GM21786 (cell line): ENCODE measurements around the gene ZNF280B.
"Not testable (repeated sequence)": the region's sequence is repeated elsewhere in the genome, so short reads cannot be mapped to it uniquely, and the experiment has no call there.

Experiments used
- ATAC-seq: cut with Tn5 transposase; IDR thresholded peaks from one replicate; pipeline ENCODE4 v1.9.1; 2021; ENCODE audit not compliant: unreplicated experiment

Gene ZNF280B

DNA sequence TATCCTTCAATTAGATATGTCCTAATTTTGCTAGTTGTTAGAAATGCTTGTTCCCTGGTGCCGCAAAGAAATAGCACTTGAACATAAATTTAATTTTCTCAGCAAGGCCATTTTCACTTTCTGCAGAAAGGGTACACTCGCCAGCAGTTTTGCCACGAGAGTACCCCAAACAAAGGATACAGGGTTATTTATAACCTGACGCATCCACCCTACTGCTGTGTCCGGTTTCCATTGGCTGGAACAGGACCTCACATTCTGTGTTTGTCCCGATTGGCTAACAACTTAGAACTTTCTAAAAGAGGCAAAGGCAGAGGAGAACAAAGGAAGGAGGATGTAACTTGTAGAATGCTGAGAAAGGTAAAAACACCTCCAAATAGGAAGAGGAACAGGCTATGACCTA lies 1.4 kb upstream of the ZNF280B start:
- not testable (repeated sequence) for ATAC-seq

DNA sequence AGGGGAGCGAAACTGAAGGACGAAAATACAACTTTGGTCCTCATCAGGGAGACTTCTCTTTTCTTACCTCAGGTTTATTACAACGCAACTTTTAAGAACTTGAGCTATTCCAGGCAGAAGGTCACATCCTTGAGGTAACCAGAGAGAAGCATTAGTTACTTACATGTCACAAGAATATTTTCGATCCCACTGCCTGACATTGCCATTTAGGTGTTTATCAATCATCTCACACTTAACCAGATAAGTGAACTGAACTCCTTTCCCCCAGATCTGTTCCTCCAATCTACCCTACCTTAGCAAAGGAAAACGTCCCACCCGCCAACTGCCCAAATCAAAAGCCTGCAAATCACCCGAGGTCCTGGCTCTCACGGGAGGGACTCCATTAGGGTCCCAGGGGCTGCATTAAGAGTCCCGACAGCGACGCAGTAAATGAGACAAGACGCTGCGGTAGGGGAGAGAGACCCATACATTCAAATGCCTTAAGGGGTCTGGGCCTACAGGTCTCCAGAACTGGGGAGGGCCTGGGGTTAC lies 734 bp downstream of the ZNF280B start:
- no peak for ATAC-seq

DNA sequence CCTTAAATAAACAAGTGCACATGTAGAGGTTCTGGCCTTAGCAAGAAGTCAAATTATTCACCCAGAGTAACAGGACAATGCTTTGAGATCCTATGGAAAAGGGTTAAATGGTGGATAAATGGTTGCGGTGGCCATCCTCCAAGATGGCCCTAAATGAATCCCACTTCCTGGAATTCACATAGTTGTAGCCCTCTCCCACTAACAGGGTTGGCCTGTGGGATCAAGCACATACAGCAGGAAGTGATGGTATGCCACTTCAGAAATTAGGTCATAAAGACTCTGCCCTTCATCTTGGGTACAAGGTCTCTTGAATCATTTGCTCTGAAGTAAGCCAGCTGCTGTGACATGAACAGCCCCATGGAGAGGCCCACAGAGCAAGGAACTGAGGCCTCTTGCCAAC lies 1.8 kb downstream of the ZNF280B start:
- ATAC-seq, result no peak

DNA sequence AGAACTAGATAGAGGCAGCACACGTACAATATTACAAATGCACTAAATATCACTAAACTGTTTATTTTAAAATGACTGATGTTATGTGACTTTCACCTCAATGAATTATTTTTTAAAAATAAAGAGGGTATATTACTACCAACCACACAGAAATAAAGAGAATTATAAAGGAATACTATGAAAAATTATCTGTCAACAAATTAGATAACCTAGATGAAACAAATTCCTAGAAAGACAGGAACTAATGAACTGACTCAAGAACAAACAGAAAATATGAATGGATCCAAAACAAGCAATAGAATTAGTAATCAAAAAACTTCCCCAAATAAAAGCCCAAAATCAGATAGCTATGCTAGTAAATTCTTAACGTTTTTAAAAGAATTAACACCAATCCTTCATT lies 10.3 kb downstream of the ZNF280B start:
- no peak for ATAC-seq

DNA sequence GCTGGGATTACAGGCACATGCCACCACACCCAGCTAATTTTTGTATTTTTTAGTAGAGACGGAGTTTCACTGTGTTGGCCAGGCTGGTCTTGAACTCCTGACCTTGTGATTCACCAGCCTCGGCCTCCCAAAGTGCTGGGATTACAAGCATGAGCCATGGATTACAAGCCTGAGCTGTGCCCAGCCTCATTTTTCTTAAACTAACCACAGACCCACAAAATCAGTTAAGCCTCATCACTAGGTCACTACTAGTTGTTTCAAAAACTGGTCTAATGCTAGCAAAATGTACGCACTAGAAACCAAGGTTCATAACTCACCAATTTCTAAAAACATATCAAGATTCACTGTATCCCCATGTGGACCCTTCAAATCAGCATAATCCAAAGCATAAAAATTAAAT lies 17.0 kb downstream of the ZNF280B start:
- ATAC-seq, result not testable (repeated sequence)

DNA sequence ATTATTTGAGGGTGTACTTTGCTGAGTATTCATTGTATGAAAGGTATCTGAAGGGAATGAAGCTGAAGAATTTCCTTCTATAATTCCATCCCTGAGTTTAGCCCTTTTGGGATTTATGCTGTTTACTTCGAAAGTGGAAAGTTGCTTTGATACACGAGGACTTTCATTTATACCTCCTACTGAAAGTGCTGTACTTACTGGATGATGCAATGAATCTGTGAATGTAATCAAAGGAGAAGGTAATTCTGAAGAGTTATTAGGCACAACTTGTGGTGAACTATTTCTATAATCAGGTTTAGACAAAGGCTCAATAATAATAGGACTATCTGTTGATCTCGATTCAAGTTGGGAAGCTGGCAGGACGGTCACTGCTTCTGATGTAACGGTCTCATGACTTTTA lies 19.8 kb downstream of the ZNF280B start:
- ATAC-seq, result no peak

DNA sequence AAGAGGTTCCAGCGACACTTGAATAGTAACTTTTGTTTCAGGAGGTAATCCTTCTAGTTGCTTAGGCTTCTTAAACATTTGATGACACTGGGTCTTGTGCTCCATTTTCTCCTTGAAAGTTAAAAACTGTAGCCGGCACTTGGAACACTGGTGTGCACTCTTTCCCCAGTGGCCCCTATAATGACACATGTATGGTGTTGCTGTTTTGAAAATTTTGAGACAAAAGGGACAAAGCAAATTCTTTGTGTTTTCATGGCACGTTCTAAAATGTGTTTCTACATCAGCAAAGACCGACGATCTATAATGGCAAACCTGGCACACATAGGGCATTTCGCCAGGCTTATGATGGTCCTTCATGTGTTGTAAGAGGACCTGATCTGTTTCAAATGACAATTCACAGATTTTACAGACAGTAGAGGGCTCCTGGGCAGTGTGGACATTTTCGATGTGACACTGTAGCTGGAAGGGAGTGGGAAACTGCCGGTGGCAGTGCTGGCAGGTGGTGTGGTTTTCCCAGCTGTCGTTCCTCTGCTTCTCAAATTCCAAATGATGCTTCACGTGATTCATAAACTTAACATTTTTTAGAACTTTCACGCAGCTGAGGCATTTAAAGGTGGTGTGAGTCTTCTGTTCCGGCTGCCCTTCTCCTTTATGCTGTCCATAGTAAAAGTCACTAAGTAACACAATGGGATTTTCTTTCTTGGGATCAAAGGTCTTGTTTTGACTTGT lies 20.5 kb downstream of the ZNF280B start:
- ATAC-seq, result no peak

DNA sequence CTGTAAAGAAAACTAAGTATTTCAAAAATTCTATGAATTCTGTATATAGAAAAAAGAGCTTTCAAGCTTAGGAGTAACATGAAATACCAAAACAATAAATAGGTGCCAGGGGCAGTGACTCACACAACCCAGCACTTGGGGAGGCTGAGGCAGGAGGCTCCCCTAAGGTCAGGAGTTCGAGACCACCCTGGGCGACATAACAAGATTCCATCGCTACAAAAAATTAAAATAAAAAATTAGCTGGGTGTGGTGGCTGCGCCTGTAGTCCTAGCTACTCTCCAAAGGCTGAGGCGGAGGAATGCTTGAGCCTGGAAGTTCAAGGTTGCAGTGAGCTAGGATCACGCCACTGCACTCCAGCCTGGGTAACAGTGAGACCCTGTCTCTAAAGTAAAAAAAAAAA lies 21.5 kb downstream of the ZNF280B start:
- no peak for ATAC-seq

DNA sequence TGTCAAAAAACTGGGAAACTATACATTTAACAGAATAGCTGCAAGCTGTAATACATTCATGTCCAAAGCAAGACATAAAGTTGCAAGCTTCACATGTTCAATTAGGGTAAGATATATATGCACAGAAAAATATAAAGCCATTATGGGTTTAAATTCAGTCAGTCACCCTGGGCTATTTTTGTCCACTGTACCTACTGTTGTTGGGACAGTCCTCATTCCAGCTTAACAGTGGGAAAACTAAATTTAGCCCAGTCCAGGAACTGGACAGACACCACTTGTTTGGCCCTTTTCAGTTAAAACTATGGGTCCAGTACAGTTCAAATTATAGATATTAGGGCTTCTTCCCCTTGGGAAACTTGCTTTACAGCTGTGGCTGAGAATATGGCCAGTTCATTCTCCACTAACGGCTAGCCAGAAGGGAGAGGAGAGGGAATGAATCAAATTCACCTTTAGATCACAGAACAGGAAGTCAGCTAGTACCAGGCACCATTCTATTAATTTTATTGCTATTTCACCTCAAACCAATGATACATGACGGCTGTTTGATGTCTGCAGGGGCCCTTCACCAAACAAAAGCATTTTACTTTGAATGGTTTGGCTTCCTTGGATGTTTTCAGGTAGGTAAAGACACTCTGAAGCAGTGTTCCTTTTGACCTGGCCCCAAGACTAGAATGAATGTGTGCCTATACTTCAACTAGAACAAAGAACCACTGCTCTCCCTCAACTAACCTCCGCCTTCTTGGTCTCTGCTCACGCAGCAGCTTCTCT lies 22.2 kb downstream of the ZNF280B start:
- no peak for ATAC-seq

DNA sequence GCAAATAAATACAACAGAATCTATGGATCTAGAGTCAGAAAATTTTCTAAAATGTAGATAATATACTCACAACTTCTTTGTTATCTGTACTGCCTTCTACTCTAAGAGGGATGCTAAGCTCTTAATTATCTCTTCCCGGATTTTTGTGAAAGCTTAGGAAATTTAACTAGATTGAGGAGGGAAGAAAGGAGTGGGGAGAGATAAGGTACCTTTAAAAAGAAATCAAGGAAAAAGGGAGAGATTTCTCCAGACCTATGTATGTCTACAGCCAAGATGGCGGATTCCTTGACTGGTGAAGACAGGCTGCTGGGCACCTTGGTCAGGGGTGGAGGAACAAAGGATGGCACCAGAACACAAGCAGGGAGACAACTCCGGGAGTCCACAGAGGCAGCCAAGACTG lies 23.0 kb downstream of the ZNF280B start:
- no peak for ATAC-seq

DNA sequence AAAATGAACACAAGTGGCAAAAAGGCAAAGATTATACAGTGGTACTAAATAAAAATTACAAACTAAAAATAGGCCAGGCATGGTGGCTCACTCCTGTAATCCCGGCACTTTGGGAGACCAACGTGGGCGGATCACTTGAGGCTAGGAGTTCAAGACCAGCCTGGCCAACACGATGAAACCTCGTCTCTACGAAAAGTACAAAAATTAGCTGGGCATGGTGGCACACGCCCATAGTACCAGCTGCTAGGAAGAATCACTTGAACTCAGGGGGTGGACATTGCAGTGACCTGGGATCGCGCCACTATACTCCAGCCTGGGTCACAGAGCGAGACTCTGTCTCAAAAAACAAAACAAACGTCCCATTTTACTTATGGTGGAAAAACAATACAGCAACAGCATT lies 24.5 kb downstream of the ZNF280B start:
- no peak for ATAC-seq

DNA sequence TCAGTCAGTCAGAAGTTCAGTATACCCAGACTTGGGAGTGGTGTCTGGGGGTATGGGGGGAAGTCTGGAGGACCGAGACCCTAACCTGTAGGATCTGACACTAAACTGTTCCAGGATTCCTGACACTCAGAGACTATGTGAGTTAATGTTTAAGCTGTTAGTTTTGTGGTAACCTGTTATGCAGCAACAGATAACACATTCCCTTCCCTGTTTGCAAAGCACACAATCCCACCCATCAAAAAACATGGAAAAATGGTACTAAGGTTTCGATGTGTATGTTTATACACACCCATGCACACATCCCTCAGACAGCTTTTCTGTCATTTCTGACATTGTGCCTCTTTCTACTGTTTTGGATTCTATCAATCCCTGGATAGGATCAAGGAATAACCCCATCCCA lies 27.6 kb downstream of the ZNF280B start:
- no peak for ATAC-seq

DNA sequence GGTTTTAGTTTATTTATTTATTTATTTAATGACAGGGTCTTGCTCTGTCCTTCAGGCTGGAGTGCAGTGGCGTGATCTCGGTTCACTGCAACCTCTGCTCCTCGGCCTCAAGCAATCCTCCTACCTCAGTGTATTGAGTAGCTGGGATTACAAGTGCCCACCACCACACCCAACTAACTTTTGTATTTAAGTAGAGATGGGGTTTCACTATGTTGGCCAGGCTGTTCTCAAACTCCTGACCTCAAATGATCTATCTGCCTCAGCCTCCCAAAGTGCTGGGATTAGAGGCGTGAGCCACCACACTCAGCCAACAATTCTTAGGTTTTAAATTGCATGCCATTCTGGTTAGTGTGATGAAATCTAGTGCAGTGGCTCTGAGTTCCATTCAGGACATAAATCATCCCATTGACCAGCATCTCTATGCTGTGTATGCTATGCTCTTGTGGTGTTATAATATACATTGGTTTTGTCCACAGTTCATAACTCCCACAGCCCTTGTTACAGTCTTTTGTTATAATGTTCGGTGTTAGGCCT lies 28.5 kb downstream of the ZNF280B start:
- ATAC-seq, result no peak

DNA sequence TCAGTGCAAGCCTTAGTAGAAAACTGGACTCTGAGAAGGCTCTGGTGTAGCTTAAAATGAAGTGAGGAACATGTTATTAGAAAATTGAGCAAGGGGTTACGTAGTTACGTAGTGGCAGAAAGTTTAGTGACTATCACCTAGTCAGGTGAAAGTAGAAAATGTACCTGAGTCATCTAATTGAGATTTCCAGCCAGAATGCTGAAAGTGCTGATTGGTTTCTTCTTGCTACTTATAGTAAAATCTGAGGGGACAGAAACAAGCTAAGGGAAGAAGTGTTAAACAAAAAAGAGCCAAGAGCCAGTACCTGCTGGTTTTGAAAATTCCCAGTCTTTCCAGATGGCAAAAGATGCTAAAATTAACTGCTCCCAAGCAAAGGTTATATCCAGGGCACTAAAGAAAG lies 29.4 kb downstream of the ZNF280B start:
- ATAC-seq, result no peak

DNA sequence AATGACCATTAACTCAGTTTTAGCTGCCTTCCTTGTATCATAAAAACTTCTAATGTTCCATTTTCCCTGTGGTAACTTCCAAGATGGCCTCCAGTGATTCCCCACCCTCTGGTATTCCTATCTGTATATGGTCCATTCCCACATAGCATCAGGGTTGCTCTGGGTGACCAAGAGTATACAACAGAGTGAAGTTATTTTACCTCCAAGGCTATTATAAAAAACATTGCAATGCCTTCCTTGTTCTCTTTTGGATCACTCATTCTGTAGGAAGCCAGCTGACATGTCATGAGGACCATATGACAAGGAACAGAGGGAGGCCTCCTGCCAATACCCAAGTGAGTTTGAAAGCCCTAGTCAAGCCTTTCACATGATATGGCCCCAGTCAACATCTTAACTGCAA lies 30.1 kb downstream of the ZNF280B start:
- ATAC-seq, result no peak

DNA sequence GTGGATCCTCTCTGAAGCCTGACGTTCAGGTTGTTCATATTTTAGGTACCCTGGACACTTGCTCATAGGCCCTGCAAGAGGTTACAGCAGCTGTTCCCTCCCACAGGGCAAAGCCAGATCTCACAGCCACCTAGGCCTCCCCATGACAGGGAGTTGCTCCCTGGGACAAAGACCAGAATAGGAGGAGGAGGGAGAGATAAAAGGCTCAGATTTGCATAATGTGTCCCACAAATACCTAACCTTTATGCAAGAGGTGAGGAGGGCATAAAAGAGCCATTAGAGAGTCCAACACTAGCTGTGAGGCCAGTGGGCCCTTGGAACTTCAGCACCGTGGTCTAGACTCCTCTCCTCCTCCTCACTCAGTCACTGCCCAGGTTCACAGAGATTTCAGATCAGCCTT lies 33.8 kb downstream of the ZNF280B start:
- ATAC-seq, result no peak

DNA sequence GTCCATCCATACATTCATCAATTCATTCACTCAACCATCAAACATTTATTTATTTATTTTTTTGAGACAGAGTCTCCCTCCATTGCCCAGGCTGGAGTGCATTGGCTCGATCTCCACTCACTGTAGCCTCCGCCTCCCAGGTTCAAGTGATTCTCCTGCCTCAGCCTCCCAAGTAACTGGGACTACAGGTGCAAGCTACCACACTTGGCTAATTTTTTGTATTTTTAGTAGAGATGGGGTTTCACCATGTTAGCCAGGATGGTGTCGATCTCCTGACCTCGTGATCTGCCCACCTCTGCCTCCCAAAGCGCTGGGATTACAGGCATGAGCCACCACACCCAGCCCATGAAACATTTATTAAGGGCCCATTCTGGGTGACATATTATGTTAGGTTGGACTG lies 37.4 kb downstream of the ZNF280B start:
- ATAC-seq, result not testable (repeated sequence)

DNA sequence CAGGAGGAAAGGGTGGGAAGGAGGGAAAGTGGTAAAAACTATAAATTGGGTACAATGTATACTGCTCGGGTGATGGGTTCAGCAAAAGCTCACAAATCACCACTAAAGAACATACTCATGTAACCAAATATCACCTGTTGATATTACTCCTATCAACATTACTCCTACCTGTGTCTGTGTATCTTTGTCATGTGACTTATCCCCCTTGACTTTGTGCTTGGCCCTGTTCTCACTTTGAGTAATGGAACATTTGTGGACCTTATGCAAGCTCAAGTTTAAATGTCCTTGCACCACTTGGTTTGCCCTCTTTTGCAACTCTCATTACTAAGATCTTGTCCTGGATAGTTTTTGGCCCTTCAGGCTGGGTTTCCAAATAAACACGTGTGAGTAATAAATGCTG lies 39.0 kb downstream of the ZNF280B start:
- no peak for ATAC-seq

DNA sequence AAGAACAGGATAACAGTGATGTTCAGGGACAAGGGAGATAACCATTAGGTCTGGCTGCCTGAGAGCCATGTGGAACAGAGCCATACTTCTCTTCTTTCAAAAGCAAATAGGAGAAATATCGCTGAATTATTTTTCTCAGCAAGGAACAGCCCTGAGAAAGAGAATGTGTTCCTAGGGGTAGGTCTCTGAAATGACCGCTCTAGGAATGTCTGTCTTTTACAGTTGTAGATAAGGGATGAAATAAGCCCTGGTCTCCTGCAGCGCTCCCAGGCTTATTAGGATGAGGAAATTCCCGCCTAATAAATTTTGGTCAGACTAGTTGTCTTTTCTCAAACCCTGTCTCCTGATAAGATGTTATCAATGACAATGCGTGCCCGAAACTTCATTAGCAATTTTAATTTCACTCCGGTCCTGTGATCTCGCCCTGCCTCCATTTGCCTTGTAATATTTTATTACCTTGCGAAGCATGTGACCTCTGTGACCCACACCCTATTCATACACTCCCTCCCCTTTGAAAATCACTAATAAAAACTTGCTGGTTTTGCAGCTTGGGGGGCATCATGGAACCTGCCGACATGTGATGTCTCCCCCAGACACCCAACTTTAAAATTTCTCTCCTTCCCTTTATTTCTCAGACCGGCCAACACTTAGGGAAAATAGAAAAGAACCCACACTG lies 39.6 kb downstream of the ZNF280B start:
- not testable (repeated sequence) for ATAC-seq

DNA sequence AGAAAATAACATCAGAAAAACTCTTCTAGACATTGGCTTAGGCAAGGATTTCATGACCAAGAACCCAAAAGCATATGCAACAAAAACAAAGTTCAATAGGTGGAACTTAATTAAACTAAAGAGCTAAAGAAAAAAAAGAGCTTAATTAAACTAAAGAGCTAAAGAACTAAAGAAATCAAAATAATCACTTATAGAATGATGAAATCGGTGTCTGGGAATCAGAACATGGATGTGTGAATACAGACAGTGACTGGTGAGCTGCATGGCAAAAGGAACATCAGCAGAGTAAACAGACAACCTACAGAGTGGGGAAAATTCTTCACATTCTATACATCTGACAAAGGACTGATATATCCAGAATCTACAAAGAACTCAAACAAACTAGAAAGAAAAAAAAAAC lies 41.4 kb downstream of the ZNF280B start:
- no peak for ATAC-seq

DNA sequence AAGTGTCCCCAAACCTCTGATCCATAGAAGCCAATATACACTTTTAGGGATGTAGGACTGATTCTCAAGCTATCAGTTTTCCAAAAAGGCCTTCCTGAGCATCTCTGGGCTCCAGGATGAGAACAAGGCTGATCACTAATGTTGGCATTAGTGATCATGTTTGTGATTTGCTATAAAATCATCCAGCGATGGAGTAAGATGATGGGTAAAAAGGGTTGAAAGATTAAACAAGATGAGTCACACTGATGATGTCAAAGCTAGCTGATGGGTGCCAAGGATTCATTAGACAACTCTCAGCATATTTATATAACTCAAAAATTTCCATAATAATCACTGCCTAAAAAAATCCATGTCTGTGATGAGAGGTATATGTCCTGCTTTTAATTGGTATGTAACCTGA lies 42.8 kb downstream of the ZNF280B start:
- no peak for ATAC-seq
